Stimulated activated CD8-positive, alpha-beta memory T cell treated with anti-CD3 and anti-CD28 coated beads, Interleukin-15, amount 100 ng/mL, for 48 hours (primary cell): ENCODE data around the gene ATAD3A.
"Not testable (repeated sequence)": the region's sequence is repeated elsewhere in the genome, so short reads cannot be mapped to it uniquely, and the experiment has no call there.

Experiments used
- DNase-seq, 2 donors: peaks; one replicate each; pipeline ENCODE4 v3.0.0-alpha.2; 2020; ENCODE audit warnings: low read depth in 2 of 2

ATAD3A gene

DNA sequence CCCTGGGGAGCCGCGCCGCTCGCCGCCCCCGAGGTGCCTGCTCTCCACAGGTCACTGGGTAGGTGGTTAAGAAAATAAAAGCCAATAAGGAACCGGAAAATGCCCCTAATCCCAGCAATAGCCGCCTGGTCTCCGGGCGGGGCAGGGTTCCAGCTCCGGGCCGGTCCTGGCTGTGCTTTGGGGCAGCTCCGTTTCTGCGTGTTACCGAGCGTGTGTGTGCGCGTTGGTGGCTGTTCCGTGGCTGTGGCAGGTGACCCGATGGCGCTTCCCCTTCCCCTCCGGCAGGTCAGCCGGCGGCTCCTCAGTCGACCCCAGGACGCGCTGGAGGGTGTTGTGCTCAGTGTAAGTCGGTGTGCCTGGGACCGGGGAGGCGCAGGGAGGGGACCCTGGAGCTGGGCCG is 11.3 kb downstream of the ATAD3A start:
- not testable (repeated sequence) for DNase-seq

DNA sequence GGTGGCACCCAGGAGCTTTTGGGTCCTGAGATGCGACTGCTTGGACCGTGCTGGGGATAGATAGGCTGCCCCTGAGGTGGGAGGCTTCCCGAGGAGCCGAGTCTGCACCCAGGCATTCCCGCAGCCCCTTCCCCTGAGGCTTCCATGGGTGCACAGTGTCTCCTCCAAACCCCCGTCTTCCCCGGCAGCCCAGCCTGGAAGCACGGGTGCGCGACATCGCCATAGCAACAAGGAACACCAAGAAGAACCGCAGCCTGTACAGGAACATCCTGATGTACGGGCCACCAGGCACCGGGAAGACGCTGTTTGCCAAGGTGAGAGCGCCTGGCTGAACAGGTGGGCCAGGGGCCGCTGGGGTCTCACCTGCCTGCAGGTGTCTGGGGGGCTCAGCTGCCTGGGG is 11.7 kb downstream of the ATAD3A start:
- not testable (repeated sequence) for DNase-seq

DNA sequence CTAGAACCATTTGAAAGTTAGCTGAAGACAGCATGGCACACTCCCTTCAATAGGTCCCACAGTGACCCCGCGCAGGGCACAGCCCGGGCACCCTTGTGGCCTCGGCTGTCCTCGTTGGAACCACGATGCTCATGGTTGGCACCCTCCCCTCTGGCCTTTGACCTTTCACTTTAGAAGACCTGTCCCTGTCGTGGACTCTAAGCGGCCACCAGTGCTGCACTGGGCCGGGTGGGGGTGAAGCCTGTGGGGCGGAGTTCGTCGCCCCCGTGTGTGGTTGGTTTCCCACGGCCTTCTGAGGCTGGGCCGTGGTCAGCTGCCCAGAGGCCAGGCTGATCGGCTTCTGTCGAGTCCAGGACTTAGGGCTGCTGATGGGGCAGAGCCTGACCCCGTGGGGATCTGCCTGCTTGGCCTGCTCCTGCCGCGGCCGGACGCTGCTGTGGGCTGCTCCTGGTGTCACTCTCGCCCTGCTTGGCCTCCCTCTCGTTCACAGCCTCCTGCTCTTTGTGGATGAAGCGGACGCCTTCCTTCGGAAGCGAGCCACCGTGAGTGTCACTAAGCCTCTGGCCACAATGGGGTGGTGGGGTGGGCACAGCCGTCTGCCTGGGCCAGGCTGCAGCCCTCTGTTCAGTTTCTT is 12.9 kb downstream of the ATAD3A start:
- DNase-seq = not testable (repeated sequence)

DNA sequence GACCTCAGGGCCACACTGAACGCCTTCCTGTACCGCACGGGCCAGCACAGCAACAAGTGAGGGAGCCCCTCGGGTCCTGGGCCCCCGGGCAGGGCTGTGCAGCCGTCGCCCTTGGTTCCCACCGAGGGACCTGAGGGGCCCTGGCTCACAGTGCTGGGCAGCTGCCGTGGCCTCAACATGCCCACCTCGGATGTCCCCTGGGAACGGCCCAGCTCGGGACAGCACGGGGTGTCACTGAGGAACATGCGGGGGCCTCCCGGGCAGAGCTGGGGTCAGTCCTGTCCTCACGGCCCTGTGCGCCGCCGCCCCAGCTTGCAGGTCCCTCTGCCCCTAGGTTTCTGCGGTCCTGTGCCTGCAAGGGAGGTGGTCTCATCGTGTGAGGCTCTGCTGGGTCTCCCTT is 14.5 kb downstream of the ATAD3A start:
- not testable (repeated sequence) for DNase-seq

DNA sequence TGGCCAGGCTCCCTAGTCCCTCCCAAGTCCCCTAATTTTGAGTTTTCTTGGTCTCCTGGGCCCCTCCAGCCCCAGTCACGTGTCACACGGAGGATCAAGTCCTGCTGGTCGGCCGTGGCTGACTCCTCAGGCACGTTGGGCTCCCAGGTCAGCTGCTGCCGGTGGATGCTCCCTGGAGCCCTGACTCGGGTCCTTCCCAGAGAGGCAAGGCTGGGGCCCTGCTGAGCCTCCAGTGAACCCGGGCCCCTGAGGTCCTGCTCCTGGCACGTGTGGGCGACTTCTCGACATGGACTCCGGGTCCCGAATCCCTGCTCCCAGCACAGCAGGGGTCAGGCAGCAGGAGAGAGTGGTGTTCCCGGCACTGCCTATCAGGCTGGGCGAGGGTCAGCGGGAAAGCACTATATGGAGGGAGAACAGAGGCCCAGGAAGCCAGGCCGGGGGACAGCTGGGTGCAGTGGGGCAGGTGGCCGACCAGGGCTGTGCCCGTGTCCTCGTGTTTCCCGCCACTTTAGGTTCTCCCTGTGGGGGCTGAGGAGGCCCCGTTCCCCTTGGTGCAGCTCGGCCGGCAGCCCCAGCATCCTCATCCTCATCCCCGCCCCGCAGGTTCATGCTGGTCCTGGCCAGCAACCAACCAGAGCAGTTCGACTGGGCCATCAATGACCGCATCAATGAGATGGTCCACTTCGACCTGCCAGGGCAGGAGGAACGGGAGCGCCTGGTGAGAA is 15.3 kb downstream of the ATAD3A start:
- DNase-seq = no peak

DNA sequence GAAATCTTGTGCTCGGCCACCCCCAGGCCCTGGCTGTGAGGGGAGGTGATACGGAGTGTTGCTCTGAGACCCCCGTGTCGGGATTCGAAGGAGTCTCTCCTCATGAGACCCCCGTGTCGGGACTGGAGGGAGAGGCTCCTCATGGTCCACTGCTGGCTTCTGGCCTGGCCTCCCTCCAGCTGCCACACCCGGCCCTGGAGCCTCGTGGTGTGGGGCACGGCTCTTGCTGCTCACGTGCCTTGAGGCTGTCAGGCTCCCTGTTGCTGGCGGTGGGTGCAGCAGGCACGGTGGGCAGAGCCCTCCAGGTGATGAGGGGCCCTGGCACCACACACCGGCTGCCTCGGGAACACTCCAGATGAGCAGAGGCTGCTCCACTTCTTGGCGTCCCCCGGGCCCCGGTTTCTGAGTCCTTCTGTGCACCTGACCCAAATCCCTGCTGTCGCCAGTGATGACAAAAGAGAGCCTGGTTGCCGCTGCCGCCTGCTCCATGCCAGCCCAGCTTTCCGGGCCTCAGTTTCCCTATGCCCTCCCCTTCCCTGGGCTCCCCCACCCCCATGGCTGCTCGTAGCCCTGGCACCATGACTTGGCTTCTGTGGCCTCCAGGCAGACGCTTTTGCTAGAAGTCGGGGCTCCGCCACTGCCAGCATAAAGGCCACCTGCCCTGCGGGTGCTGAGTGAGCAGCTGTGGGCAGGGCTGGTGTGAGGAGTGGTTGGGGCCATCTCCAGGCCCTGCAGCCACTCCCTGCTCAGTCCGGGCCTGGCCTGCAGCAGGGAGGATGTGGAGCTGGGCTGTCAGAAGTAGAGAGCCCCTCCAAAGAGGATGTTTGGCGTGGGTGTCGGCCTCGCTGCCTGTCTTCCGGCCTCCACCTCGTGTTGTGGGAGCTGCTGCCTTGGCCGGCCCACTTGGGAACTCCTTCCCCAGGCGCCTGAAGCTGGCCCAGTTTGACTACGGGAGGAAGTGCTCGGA is 16.6 kb downstream of the ATAD3A start:
- no peak for DNase-seq

DNA sequence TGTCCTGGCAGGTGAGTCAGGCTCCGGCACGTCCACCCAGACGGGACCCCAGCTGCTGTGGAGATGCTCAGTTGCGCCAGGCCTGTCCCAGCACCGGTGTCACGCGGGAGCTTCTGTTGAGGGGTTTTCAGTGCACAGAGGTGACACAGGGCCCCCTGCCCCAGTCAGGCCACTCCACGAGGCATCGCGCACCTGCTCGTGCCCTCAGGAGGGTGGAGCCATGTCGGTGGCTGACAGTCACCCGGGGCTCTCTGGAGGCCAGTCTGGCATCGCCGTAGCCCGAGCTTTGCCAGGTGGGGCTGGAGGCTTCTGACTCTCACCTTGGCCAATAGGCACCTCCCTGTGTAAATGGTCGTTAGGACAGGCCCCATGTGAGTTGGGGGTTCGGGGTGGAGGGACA is 17.4 kb downstream of the ATAD3A start:
- DNase-seq = no peak

DNA sequence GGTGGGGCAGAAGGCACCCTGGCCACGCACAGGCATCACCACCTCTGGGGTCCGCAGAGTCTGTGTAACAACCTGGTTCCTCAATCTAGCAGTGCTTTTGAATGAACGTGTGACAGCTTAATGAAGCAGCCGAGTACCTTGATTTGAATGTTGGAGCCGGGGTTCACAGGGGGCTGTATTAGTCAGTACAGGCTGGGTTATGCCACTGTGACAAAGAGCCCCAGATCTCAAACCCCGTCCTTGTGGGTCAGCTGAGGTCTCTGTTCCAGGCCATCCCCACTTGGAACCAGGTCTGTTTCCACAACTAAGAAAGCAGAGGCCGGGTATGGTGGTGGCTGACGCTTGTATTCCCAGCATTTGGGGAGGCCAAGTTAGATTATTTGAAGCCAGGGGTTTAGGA is 18.0 kb downstream of the ATAD3A start:
- DNase-seq = no peak

DNA sequence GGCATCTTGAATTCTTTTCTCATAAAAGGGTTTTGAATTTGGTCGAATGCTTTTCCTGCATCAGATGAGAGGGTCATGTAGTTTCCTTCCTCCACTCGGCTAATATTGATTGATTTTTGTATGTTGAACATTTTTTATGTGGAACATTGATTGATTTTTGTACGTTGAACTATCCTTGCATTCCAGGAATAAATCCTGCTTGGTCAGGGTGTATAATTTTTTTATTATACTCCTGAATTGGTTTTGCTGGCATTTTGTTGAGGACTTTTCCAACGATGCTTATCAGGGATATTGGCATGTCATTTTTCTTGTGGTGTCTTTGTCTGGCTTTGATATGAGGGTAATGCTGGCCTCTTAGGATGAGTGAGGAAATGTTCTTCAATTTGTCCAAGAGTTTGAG is 20.0 kb downstream of the ATAD3A start:
- no peak for DNase-seq

DNA sequence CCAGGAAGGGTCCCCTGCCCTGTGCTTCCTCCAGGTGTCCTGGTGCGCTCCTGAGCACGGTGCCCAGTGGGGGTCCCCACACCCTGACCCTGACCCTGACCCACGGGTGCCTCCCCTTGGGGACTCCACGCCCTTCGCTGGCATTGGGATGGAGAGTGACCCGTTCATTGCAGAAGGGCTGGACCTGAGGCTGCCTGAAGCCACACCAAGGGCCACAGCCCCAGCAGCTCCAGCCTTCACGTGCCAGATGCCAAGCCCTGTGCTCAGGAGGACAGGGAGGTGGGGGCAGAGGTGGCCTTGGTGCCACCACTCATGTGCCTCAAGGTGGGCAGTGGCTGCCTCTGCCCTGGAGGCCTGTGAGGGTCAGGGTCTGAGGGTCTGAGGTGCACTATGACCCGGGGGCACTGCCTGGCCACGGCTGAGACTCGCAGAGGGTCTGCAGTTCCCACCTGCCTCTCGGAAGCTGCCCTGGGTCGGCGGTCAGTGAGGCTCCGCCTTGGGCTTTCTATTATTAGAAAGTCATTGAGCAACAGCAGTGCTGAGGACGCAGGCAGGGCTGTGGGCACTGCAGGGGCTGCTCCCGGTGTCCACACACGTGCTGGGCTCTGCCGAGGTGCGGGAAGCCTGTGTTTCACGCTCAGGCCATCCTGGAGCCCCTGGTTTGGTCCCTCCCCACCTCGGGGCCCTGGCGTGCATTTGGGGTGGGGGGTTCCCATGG is 21.4 kb downstream of the ATAD3A start:
- DNase-seq = not testable (repeated sequence)

DNA sequence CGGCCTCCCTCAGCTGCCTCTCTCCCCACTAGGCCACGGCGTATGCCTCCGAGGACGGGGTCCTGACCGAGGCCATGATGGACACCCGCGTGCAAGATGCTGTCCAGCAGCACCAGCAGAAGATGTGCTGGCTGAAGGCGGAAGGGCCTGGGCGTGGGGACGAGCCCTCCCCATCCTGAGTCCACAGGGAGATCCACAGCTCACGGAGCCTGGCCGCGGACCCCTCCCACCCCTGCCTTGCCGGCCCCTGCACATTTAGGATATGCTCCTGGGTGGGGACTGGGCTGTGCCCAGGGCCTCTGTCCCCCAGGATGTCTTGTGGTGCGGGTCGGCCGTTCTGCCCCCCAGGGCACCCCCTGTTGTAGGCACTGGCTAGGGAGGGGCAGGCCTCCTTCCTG is 21.9 kb downstream of the ATAD3A start:
- not testable (repeated sequence) for DNase-seq

DNA sequence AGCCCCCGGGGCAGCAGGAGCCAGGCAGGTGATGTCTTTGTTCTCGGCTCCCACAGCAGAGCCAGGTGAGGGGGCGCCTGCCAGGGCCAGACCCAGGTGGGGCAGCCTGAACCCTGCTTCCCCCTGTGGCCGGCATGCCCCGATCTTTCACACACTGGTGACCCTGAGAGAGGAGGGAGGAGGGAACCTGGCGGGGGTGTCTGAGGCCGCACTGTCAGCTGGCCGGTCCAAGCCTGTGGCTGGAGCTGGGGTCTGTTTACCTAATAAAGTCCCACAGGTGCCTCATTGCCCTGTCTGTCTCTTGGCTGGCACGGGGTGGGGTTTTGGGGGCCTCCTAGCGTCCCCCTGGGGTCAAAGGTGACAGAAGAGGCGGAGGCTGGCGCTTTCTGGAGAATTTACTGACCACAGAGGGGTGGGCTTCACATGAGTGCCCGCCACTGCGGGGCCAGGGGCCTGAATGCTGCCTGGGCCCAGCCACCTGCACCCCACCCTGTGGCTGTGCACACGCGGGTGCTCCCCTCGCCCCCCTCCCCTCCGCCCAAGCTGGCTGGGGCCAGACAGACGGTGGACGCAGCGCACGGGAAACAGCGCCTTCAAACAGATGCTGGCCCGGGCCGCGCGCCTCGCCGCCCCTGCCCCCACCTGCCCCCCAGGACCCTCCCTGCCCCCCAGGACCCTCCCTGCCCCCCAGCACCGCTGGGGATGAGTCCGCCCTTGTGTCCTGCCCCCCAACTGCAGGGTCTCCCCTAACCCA is 22.6 kb downstream of the ATAD3A start:
- no peak for DNase-seq

DNA sequence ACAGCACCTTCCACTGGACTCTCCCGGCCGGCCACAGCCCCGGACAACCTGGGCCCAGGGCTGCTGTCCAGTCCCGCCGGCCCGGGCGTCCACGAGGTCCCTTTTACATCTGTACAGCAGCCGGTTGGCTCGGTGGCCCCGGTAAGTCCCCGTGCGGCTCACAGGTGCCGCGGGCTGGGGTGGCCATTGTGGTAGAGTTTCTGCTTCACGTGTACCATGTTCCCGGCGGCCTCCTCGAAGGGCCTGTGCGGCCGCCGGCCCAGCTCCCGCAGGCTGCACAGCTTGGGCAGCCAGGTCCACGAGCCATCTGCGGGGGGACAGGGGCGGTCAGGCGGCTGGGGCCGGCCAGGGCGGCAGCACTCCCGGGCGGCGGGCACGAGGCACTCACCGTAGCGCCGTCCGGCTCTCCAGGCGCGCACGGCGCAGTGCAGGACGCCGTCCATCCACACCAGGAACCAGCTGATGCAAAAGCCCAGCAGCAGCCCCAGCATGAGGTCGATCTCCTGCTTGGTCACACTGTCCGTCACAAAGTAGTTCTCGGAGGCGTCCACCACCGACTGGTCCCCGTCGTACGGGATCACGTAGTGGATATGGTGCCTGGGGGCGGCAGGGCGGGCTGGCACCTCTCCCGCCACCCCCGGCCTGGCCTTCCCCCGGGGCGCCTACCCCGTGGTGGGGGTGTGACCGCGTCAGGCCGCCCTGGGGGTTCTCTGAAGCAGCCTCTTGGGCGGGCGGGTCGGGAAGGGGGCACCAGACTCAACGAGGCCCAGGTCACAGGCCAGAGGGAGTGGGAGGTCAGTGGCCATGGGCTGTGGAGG is 23.4 kb downstream of the ATAD3A start:
- no peak for DNase-seq

DNA sequence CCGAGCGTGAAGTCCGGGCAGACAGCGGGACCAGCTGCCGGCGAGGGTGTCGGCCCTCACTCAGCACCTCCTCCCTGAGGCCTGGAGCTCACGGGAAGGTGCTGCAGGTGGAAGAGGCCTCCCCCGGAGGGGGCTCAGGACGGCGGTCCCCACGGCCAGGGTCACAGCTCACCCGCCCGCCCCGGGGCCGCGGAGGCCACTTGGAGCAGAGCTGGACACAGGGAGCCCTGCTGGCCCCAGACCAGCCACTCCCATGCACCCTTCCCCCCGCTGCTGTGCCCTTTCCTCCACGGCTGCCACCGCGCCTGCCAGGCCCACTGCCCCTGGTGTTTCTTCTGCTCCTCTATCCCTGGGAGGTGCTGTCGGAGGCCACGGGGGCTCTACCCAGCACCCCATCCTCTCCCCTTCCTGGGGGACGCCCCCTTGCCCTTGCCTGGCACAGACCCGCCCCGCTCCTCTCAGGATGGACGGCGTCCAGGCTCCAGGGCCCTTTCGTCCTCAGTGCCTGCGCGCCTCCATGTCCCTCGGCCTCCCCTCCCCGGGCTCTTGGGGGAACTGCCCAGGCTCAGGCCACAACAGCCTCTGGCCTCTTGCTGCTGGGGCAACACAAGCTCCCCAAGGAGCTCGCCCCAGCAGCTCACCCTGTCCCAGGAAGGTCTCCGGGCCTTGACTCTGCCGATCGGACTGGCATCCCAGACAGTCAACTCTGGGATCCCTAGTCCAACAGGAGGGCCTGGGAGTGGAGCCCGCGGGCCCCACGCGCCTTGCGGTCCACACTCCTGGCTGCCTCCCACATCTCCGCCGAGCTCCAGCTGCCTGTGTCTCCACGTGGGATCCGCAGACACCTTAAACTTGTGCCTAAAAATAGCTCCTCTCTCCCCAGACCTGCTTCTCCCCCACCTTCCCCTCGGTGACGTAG is 24.3 kb downstream of the ATAD3A start:
- no peak for DNase-seq

DNA sequence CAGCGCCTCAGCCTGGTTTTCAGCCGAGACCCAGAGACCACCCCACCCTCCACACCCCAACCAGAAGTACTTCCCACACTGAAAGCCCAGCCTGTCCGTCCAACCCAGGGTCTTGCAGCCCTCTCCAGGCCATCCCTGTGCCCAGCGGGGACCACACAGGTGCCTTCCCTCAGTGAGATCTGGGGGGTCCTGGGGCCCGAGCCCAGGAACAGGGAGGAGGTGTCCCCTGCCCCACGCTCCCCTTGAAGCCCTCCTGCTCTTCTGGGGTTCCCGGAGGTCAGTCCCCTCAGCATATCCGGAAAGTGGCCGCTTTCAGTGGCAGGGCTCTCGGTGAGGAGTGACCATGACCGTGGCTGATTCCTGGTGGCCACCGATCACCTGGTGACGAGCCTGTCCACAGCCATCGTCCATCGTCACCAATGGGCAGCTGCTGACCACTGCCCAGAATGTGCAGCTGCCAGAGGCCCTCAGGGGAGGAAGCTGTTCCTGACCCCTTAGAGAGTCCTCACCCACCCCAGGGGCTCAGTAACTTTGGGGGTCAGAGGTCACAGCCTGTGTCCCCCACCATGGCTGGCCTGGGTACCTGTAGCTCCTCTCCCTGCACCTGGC is 25.1 kb downstream of the ATAD3A start:
- no peak for DNase-seq

DNA sequence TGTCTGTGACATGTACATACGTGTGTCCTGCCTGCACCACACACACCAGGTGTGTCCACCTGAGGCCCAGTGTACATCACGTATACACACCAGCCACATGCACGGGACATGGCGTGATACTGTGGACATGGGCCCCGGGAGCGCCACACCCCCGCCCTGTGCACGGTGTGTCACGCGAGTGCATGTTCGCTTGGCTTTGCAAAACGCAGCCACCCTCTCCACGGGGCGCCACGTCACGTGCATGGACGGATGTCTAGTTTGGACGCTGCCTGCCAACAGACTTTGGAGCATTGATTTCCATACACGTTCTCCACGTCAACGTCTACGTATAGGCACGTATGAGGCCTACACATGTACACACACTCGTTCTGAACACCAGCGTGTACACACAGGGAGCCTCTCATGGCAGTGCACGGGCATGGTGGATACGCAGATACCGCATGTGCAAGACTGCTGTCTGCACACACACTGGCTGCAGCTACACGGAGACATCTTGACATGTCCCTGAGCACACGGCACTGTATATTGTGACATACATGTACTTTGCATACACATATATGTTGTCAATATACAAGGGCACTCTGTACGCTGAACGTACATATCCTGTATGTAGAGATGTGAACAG is 25.8 kb downstream of the ATAD3A start:
- no peak for DNase-seq

DNA sequence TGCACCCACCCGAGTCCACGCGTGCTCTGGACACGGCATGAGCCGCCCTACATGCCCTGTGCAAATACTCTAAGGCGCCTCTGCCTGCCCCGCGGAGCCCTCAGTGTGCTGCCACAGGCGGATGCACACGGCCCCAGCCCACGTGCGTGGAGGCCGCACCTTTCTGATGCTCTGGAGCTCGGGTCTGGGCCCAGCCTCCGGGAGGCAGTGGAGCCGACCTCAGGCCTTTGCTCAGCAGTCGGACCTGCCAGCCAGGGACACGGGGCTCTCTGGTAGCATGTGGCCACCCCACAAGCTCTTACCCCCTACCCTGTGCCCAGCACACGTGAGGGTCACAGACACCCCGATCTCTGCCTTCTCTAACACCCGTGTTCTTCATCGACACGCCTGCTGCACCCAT is 26.4 kb downstream of the ATAD3A start:
- no peak for DNase-seq

DNA sequence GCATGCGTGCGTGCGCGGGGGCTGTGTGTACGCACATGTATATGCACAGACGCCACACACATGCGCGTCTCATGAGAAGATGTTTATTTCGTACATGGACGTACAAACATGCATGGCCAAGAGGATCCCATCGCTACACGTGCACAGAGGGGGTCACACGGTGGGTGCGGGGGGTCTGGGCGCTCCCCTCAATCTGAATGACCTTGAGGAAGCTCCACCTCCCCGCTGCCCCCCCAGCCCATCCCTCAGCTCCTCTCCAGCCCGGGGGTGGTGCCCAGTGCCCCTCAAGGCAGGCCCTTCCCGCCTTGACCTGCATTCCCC is 27.0 kb downstream of the ATAD3A start:
- no peak for DNase-seq
